ENCODE data around the gene AGO1. TPM values are rescaled to one million over a fixed set of nuclear protein-coding genes. Genes with fewer than 3 reads are reported as not detected.
A peak's percentile ranks its signal among the peaks of the same experiment; 100 is the strongest.

AGO1 gene
- total RNA-seq, 1 donor from 2014 or later, result 61.5 TPM

GRCh38 chr1:35850716-35851115 lies 32.3 kb upstream of the AGO1 start:
- no peaks in the 10 kb centered on the region for H3K27me3 Mint-ChIP-seq (ENCODE audit: low read depth)
- peaks cover 13% of the 10 kb centered on the region for H3K4me1 Mint-ChIP-seq
- no peak for DNase-seq (ENCODE audit: low read depth, low spot score)
- TF ChIP-seq CTCF (conservative IDR thresholded peaks at IDR 0.05), result no peak
- H3K27ac Mint-ChIP-seq (ENCODE audit: unreplicated experiment), result peak overlapping the region; percentile 30
- no peaks in the 10 kb centered on the region for H3K36me3 Mint-ChIP-seq (ENCODE audit: low read depth)
- H3K9me3 Mint-ChIP-seq, result no peaks in the 10 kb centered on the region
- H3K4me3 Mint-ChIP-seq, result no peak overlapping the region

GRCh38 chr1:35851132-35851869 lies 31.7 kb upstream of the AGO1 start:
- Mint-ChIP-seq H3K9me3 (no peaks in the 10 kb centered on the region), H3K27me3 (ENCODE audit: low read depth) (no peaks in the 10 kb centered on the region), H3K4me3 (no peak overlapping the region), H3K36me3 (ENCODE audit: low read depth) (no peaks in the 10 kb centered on the region), H3K4me1 (peaks cover 9% of the 10 kb centered on the region), H3K27ac (ENCODE audit: unreplicated experiment) (no peak overlapping the region)
- TF ChIP-seq CTCF (conservative IDR thresholded peaks at IDR 0.05), result no peak
- no peak for DNase-seq (ENCODE audit: low read depth, low spot score)

GRCh38 chr1:35852241-35852640 lies 30.8 kb upstream of the AGO1 start:
- H3K9me3 Mint-ChIP-seq, result no peaks in the 10 kb centered on the region

GRCh38 chr1:35854989-35855700 lies 27.9 kb upstream of the AGO1 start:
- no peaks in the 10 kb centered on the region for H3K36me3 Mint-ChIP-seq (ENCODE audit: low read depth)
- peaks cover 9% of the 10 kb centered on the region for H3K4me1 Mint-ChIP-seq
- no peak for DNase-seq (ENCODE audit: low read depth, low spot score)
- H3K4me3 Mint-ChIP-seq, result no peak overlapping the region
- no peaks in the 10 kb centered on the region for H3K27me3 Mint-ChIP-seq (ENCODE audit: low read depth)
- peak overlapping the region; percentile 37 for H3K27ac Mint-ChIP-seq (ENCODE audit: unreplicated experiment)
- no peaks in the 10 kb centered on the region for H3K9me3 Mint-ChIP-seq
- no peak for TF ChIP-seq CTCF (conservative IDR thresholded peaks at IDR 0.05)

More at GRCh38 chr1:35852241-35852640, 30.8 kb upstream of the AGO1 start:
- no peak overlapping the region for H3K4me3 Mint-ChIP-seq
- no peaks in the 10 kb centered on the region for H3K36me3 Mint-ChIP-seq (ENCODE audit: low read depth)
- DNase-seq (ENCODE audit: low read depth, low spot score), result no peak
- no peak for TF ChIP-seq CTCF (conservative IDR thresholded peaks at IDR 0.05)
- no peaks in the 10 kb centered on the region for H3K27me3 Mint-ChIP-seq (ENCODE audit: low read depth)
- no peak overlapping the region for H3K27ac Mint-ChIP-seq (ENCODE audit: unreplicated experiment)
- H3K4me1 Mint-ChIP-seq, result peaks cover 9% of the 10 kb centered on the region

GRCh38 chr1:35856964-35857363 lies 26.0 kb upstream of the AGO1 start:
- no peak overlapping the region for H3K4me3 Mint-ChIP-seq
- no peaks in the 10 kb centered on the region for H3K27me3 Mint-ChIP-seq (ENCODE audit: low read depth)

More at GRCh38 chr1:35856964-35857363, 26.0 kb upstream of the AGO1 start:
- DNase-seq (ENCODE audit: low read depth, low spot score), result no peak
- no peaks in the 10 kb centered on the region for H3K36me3 Mint-ChIP-seq (ENCODE audit: low read depth)
- peaks cover 9% of the 10 kb centered on the region for H3K4me1 Mint-ChIP-seq
- no peak for TF ChIP-seq CTCF (conservative IDR thresholded peaks at IDR 0.05)
- H3K27ac Mint-ChIP-seq (ENCODE audit: unreplicated experiment), result peak overlapping the region; percentile 54
- no peaks in the 10 kb centered on the region for H3K9me3 Mint-ChIP-seq
